GM10847 (cell line): ENCODE measurements around the gene PSMA3.

Experiments
- POLR2A ChIP-seq: IDR thresholded peaks from 2 replicates; pipeline ENCODE4 v1.6.1; 2011; ENCODE audit not compliant: insufficient read length; ENCODE audit errors: extremely low read depth

PSMA3 gene

DNA sequence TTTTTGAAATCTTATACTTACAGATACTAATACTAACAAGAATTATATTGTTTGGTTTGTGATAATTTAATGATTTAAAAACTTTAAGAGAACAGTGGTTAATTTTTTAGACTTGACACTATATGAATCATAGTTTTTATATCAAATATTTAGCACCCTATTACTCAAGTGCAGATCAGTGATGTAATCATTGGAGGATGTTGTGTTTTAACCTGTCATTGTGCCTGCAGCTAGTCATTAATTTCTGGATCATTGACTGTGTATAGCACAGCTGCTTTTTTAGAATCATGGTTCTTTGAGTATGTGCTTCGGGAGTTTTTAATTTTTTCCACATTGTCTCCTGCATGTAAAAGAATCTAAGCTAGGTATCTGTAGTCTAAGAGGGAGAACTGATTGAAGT lies 71.0 kb downstream of the PSMA3 start:
- no peak for TF ChIP-seq POLR2A
